Aorta (tissue), 5 donors: ENCODE measurements around the gene VPS13C. TPM values are rescaled to one million over a fixed set of nuclear protein-coding genes. Genes with fewer than 3 reads are reported as not detected.

Experiments
- ATAC-seq: fragments of 200-7000 bp; cut with Tn5 transposase; one replicate; pipeline ENCODE4 v1.9.1; 2022; ENCODE audit warnings: moderate library complexity; ENCODE audit not compliant: low FRiP score
- DNase-seq, 2 donors: peaks; one replicate each; pipeline ENCODE4 v3.0.0-alpha.2; 2020
- H3K27ac ChIP-seq, 2 donors: one replicate each; pipeline ENCODE4 v1.5.1; 2013; ENCODE audit warnings: low read length in 2 of 2, mild to moderate bottlenecking in 2 of 2, moderate library complexity in 2 of 2, control low read depth in 1 of 2, inconsistent platforms in 1 of 2, low read depth in 1 of 2
- H3K27me3 ChIP-seq, 2 donors: one replicate each; pipeline ENCODE4 v1.6.1; 2013; ENCODE audit warnings: control low read depth in 1 of 2, low read length in 1 of 2, mild to moderate bottlenecking in 1 of 2, moderate library complexity in 1 of 2; ENCODE audit not compliant: insufficient read depth in 2 of 2, control insufficient read depth in 1 of 2
- H3K36me3 ChIP-seq, 2 donors: one replicate each; pipeline ENCODE4 v1.6.1; 2013; ENCODE audit warnings: control low read depth in 1 of 2, low read length in 1 of 2, mild to moderate bottlenecking in 1 of 2; ENCODE audit not compliant: insufficient read depth in 2 of 2, control insufficient read depth in 1 of 2
- H3K4me1 ChIP-seq, 2 donors: one replicate each; pipeline ENCODE4 v1.6.1; 2013; ENCODE audit warnings: low read length in 2 of 2, control low read depth in 1 of 2, mild to moderate bottlenecking in 1 of 2, moderate library complexity in 1 of 2; ENCODE audit not compliant: insufficient read depth in 2 of 2, control insufficient read depth in 1 of 2
- H3K4me3 ChIP-seq, 2 donors: one replicate each; pipeline ENCODE4 v1.5.1; 2013; ENCODE audit warnings: low read length in 2 of 2, control low read depth in 1 of 2, mild to moderate bottlenecking in 1 of 2
- H3K9me3 ChIP-seq: one replicate; pipeline ENCODE4 v1.6.1; 2013; ENCODE audit warnings: mild to moderate bottlenecking, low read length; ENCODE audit not compliant: control insufficient read depth
- WGBS, 2 donors: extraction: QIAGEN DNeasy Blood & Tissue Kit; methylation state at CpG; one replicate each; pipeline ENCODE4 v1.1.7; 2013; 5-methylcytosine and 5-hydroxymethylcytosine counted together
- intact Hi-C, 2 donors: fragments of 100-400 bp; cut with DNase I; formaldehyde crosslinking; loops; one replicate each; pipeline versions ENCODE4 v1.14.2 to v1.15.0; 2022
- polyA plus RNA-seq, 2 donors: library from polyadenylated mRNA; stranded (reverse); fragments of 200-250 nt; gene quantifications; one replicate each; pipeline ENCODE4 v1.2.3, GENCODE V29; 2013
- total RNA-seq, 2 donors: library from RNA; stranded (reverse); fragmentation: NEBNext Ultra II Directional; extraction: Animal tissue kit (Norgen Biotek cat#: 25700); gene quantifications; one replicate each; pipeline ENCODE4 v1.2.1, GENCODE V29; 2021
- donor health status: healthy with polysubstance abuse.
- donor health status: Bipolar disorder and iron deficiency.
- donor health status: DM: no; HTN: no; CAD: no.
- donor health status: DM: no; HTN: no; CAD: no.
- donor health status: DM: yes; HTN: yes; CAD: no.

Gene VPS13C
- total and polyA plus RNA-seq, 4 donors: 3.1 to 123 (median 60.6) TPM

DNA sequence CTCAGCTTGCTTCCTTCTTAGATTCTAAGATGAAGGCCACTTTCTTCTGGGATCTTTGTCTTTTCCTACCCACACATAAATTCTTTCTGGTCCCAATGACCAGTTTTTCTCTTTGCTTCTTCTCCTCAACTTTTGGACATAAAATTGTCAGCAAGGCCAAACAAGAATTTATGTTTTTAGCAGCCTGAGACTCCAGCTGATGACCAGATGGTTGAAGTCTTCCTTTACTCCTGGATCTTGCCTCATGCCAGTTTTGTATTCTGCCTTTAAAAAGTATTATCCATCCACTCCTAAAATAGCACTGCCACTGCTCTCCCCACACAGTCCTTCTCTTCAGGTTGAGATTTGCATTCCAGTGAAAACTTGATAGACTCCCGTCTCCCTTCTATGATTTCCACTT, 236.0 kb downstream of the VPS13C start:
- no peaks in the 10 kb centered on the region for H3K36me3 ChIP-seq
- no peak overlapping the region for H3K27ac ChIP-seq
- H3K4me3 ChIP-seq: no peak overlapping the region
- ATAC-seq (no peak), DNase-seq (no peak)
- intact Hi-C loops: no loop called here
- 0 to 28% methylated on average over 1 of the region's 1 CpG for WGBS, 2 donors
- H3K4me1 ChIP-seq: no peaks in the 10 kb centered on the region
- H3K9me3 ChIP-seq: no peaks in the 10 kb centered on the region
- H3K27me3 ChIP-seq: no peaks in the 10 kb centered on the region

GRCh38 chr15:61822511-61822910, 237.7 kb downstream of the VPS13C start:
- Histone ChIP-seq H3K27me3 (no peaks in the 10 kb centered on the region), H3K4me3 (no peak overlapping the region), H3K4me1 (no peaks in the 10 kb centered on the region), H3K9me3 (no peaks in the 10 kb centered on the region), H3K27ac (no peak overlapping the region), H3K36me3 (no peaks in the 10 kb centered on the region)
- no peak for DNase-seq
- ATAC-seq: no peak
- intact Hi-C loops: no loop called here
- WGBS, 2 donors: 85% methylated on average over 3 of the region's 3 CpGs

GRCh38 chr15:61820951-61821350, 239.3 kb downstream of the VPS13C start:
- intact Hi-C loops: no loop called here
- Histone ChIP-seq H3K9me3 (no peaks in the 10 kb centered on the region), H3K4me3 (no peak overlapping the region), H3K27me3 (no peaks in the 10 kb centered on the region), H3K36me3 (no peaks in the 10 kb centered on the region), H3K4me1 (no peaks in the 10 kb centered on the region), H3K27ac (no peak overlapping the region)
- whole genome bisulfite sequencing, 2 donors: 71 to 72% methylated on average over 4 of the region's 4 CpGs
- DNase-seq: no peak
- no peak for ATAC-seq

- Histone ChIP-seq H3K9me3 (no peaks in the 10 kb centered on the region), H3K36me3 (no peaks in the 10 kb centered on the region), H3K27me3 (no peaks in the 10 kb centered on the region), H3K4me3 (no peak overlapping the region), H3K27ac (no peak overlapping the region), H3K4me1 (no peaks in the 10 kb centered on the region)
- DNase-seq (no peak), ATAC-seq (no peak)
- intact Hi-C loops: no loop called here
- WGBS, 2 donors: 78 to 83% methylated on average over 9 of the region's 9 CpGs
Observed at GRCh38 chr15:61820212-61820611, 240.0 kb downstream of the VPS13C start.

GRCh38 chr15:61819386-61819785, 240.9 kb downstream of the VPS13C start:
- no peaks in the 10 kb centered on the region for H3K4me1 ChIP-seq
- no peaks in the 10 kb centered on the region for H3K9me3 ChIP-seq
- no peaks in the 10 kb centered on the region for H3K36me3 ChIP-seq
- intact Hi-C loops: no loop called here
- DNase-seq: no peak
- ATAC-seq: no peak
- no peak overlapping the region for H3K27ac ChIP-seq
- no peaks in the 10 kb centered on the region for H3K27me3 ChIP-seq
- 76 to 78% methylated on average over 9 of the region's 9 CpGs for WGBS, 2 donors
- H3K4me3 ChIP-seq: no peak overlapping the region

- ATAC-seq (no peak), DNase-seq (no peak)
- 92 to 96% methylated on average over 2 of the region's 2 CpGs for whole genome bisulfite sequencing, 2 donors
- Histone ChIP-seq H3K27me3 (no peaks in the 10 kb centered on the region), H3K4me3 (no peak overlapping the region), H3K9me3 (no peaks in the 10 kb centered on the region), H3K4me1 (no peaks in the 10 kb centered on the region), H3K36me3 (no peaks in the 10 kb centered on the region), H3K27ac (no peak overlapping the region)
- intact Hi-C loops: no loop called here
Observed at GRCh38 chr15:61818801-61819200, 241.4 kb downstream of the VPS13C start.

GRCh38 chr15:61816856-61817255, 243.4 kb downstream of the VPS13C start:
- no peaks in the 10 kb centered on the region for H3K9me3 ChIP-seq
- intact Hi-C loops: no loop called here
- no peak overlapping the region for H3K4me3 ChIP-seq
- H3K27me3 ChIP-seq: no peaks in the 10 kb centered on the region
- H3K36me3 ChIP-seq: no peaks in the 10 kb centered on the region
- DNase-seq (no peak), ATAC-seq (no peak)
- WGBS, 2 donors: 83 to 85% methylated on average over 7 of the region's 7 CpGs
- H3K27ac ChIP-seq: no peak overlapping the region
- no peaks in the 10 kb centered on the region for H3K4me1 ChIP-seq

- no peak for DNase-seq
- Histone ChIP-seq H3K9me3 (no peaks in the 10 kb centered on the region), H3K36me3 (no peaks in the 10 kb centered on the region), H3K4me3 (no peak overlapping the region), H3K27ac (no peak overlapping the region), H3K27me3 (no peaks in the 10 kb centered on the region), H3K4me1 (no peaks in the 10 kb centered on the region)
- WGBS, 2 donors: 73% methylated on average over 12 of the region's 12 CpGs
- intact Hi-C loops: no loop called here
- no peak for ATAC-seq
Observed at GRCh38 chr15:61815356-61816083, 244.7 kb downstream of the VPS13C start.

GRCh38 chr15:61812476-61812875, 247.8 kb downstream of the VPS13C start:
- intact Hi-C loops: no loop called here
- H3K4me1 ChIP-seq: no peaks in the 10 kb centered on the region
- no peaks in the 10 kb centered on the region for H3K36me3 ChIP-seq
- H3K9me3 ChIP-seq: no peaks in the 10 kb centered on the region
- H3K27ac ChIP-seq: no peak overlapping the region
- DNase-seq: no peak
- H3K4me3 ChIP-seq: no peak overlapping the region
- WGBS, 2 donors: 90 to 93% methylated on average over 6 of the region's 6 CpGs
- no peaks in the 10 kb centered on the region for H3K27me3 ChIP-seq
- no peak for ATAC-seq
